NCI-H2081 treated with DMSO at 0.1 percent for 48 hours (cell line): ENCODE data around the gene CD96.

Experiments
- DNase-seq: peaks from one replicate; lab custom pipeline; 2025; lab: John Stamatoyannopoulos, UW

Gene CD96

DNA sequence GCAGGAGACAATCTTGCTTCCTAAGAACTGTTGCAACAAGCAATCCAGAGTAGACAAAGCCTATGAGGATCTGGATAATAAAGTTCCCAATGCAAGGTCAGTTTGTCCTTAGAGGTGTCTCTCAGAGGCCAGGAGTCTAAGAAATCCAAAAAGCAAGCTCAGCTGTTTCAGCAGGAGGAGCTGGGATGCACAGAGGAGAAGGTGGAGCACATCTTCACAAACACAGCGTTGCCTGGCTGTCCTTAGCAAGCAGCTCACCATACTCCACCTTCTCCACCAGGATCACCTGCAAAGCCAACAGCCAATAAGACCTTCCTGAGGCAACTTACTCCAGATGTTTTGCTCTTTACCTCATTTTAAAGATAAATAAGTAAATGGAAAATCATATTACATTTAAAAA lies 52.8 kb downstream of the CD96 start:
- DNase-seq = no peak

GRCh38 chr3:111595232-111595631 lies 53.2 kb downstream of the CD96 start, which contains the start of gene ZBED2:
Gene ZBED2, minus strand, starts transcription at chr3:111595346. Its CDS starts 1,145 bp downstream, at chr3:111594201.
- no peak for DNase-seq

DNA sequence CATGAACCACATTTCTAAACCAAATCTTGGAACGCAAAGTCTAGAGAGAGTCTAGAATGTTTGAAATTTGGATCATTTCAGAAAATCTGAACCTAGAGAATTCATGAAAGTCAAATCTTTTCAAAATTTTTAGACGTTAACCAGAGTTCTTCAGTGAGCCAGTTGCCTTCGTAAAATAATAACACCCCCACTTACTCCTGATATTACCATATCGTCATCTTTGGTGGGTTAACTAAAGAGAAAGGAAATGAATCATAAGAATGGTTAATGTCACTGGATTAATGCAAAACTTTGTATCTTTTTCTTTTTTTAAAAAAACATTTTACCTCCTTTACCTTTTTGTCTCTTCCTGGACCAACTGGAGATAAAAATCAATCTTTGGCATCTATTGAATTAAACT lies 54.3 kb downstream of the CD96 start:
- DNase-seq = no peak

GRCh38 chr3:111598139-111598538 lies 56.1 kb downstream of the CD96 start:
- DNase-seq = no peak

DNA sequence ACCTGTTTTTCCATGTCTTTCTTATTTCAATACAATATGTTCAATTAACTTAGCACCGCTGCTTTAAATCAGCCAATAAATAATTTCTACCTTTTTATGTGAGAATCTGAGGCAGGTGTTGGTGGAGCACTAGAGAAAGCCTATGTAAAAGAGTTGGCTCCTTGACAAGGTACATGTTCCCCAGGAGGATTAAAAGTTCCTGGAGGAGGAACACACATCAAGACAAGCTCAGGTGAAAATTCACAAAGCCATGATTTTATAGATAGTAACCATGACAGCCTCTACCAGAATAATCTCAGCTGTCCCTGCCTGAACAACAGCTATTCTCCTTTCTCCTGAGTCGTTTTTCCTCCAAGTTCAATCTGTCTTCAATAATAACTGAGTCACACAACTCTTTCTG lies 56.6 kb downstream of the CD96 start:
- no peak for DNase-seq

DNA sequence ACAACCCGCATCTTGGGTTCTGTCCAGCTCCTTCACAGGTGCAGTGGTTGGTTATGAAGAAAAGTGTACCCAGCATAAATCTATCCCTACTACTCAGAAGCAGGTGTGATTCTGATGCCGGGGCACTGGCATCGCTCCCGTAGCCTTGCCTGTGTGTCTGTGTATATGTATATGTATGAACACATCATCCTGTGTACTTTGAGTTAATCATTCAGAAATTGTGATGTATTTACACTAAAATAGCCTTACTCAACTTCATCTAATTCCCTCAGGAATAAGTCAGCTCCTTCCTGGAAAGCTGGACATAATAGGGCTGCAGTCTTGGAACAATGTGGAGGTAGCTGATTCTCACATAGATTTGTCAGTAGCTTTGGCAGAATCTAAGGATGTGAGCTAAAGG lies 59.8 kb downstream of the CD96 start:
- DNase-seq = no peak

- DNase-seq = no peak
These were observed 61.7 kb downstream of the CD96 start for GRCh38 chr3:111603679-111604078.

- no peak for DNase-seq
These were observed 62.1 kb downstream of the CD96 start for GRCh38 chr3:111604119-111604518.

DNA sequence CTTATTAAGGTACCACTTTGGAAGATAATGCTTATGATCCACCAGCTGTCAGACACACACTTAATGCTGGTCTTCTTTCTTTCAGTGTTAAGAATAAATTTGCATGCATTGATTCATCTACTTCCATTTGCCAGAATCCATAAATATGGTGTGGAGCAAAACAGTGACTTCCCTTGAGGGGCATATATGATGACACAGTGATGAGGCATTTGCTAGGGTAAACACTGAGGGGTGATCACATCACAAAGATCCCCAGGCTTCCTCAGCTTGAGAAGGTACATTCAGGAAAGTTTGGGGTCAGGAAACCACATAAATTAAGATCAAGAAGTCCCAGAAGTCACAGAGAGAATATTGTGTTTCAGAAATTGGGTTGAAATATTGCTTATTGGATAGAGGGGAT lies 63.0 kb downstream of the CD96 start:
- no peak for DNase-seq

- no peak for DNase-seq
These were observed 63.5 kb downstream of the CD96 start for GRCh38 chr3:111605493-111605892.

GRCh38 chr3:111607240-111607920 lies 65.4 kb downstream of the CD96 start:
- DNase-seq = no peak

DNA sequence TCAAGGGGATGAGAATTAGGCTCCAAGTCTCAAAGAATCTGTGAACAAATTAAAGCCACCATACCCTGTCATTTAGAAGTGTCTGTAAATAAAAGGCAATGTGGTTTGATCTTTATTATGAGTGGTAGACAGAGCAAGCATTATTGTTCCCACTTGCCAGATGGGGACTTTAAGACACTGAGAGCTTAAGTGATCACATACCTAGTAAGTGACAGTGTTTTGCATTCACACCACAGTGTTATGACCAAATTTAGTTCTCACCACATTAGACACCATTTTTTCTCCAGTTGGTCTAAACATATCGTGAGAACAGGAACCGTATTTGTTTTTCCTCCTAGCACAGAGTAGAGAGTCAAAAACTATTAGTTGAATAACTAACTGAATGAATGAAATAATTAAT lies 66.4 kb downstream of the CD96 start:
- DNase-seq = no peak

- no peak for DNase-seq
These were observed 67.7 kb downstream of the CD96 start for GRCh38 chr3:111609700-111610099.

DNA sequence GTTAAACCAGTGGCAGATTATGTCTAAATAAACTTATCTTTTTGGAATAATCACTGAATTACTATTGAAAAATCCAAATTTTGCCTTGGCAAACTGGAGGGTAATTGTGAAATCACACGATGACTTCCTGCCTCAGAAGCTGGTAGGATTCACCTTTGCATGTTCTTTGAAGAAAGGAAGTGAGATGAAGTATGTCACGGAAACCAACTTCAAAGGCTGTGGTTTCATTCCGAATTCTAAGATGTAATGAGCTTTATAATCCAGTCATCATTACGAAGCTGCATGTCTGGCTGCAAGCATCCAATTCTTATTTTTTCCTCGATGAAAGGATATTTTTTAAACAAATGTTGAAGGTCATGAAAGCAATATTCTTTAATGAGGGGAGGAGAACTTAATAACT lies 68.2 kb downstream of the CD96 start:
- DNase-seq = no peak

DNA sequence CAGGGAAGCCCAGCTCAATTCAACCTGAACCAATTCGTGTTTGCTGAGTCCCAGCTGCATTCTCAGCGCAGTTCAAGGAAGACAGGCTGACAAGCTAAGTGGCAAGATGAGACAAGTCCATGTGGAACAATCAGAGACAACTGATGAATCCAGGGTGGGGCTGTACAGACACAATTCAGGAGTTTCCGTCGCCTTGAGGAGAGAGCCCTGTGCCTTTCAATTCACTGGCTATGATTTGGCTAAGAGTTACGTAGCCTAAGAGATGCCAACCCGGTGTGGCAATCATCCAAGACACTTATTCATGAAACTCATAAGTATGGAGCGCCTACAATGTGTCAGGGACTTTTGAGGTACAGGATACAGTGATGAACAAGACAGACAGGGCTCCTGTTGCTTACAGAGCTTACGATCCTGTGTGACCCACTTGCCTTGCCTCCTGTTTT lies 68.6 kb downstream of the CD96 start:
- no peak for DNase-seq

- DNase-seq = no peak
These were observed 71.3 kb downstream of the CD96 start for GRCh38 chr3:111613294-111613693.

DNA sequence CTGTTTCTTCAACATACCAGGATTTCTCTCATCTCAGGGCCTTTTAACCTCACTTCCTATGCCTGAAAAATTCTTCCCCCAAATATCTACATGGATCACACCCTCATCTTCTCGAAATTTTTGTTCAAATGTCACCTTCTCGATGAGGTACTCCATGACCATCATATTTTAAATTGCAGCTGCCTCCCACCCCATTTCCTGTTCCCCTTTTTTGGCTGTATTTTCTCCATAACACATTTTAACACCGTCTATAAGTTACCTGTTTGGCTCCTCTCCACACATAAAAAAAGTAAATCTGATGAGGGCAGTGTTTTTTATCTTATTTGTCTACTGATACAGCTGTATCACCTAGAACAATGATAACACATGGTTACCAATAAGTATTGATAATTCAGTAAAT lies 73.9 kb downstream of the CD96 start:
- DNase-seq = no peak

DNA sequence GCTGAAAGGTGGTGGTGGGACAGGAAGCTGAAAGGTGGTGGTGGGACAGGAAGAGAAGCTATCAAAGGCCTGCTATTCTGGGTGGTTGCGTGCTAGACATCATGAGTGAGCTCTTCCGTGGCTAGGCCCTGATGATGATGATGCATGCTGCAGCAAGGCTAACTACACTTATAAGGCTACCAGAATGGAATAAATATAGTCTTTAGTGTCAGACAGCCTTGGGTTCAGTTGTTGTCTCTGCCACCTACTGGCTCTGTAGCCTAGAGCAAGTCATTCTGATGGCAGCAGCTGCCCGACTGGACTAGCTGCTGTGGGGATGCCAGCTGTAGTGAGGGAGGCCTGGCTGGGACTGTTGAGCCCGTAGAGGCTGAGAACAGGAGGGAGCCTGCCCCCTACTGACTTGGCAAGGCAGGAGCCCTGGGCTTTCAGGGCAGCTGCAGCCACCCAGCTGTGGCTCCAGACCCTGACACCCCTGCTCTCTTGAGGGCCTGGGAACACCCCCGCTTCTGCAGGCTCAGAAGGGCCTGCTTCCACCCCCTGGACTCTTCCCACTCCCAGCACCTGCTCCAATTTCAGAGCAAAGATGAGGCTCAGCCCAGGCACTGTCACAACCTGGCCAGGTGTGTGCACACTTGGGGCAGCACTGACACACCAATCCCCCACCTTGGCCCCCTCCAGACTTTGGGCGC lies 74.6 kb downstream of the CD96 start:
- no peak for DNase-seq

GRCh38 chr3:111617406-111617805 lies 75.4 kb downstream of the CD96 start:
- no peak for DNase-seq

GRCh38 chr3:111617912-111618601 lies 76.1 kb downstream of the CD96 start:
- no peak for DNase-seq

- no peak for DNase-seq
These were observed 76.9 kb downstream of the CD96 start for GRCh38 chr3:111618945-111619344.

- no peak for DNase-seq
These were observed 77.8 kb downstream of the CD96 start for GRCh38 chr3:111619833-111620232.

- DNase-seq = no peak
These were observed 79.5 kb downstream of the CD96 start for GRCh38 chr3:111621535-111621934.
